Activated T-helper 1 cell treated with anti-CD3 and anti-CD28 coated beads, Interleukin-12 subunit alpha, Interleukin-12 subunit beta, Interleukin-2, Interleukin-4 antibody, amounts not matched to agents 30 ng/mL and 10 ng/mL and 1 ng/mL, durations not matched to agents 14 hours and 24 hours and 36 hours (primary cell): Measurements from ENCODE around the gene TDRKH. TPM values are rescaled to one million over a fixed set of nuclear protein-coding genes. Genes with fewer than 3 reads are reported as not detected.
A peak's percentile ranks its signal among the peaks of the same experiment; 100 is the strongest.

Experiments used
- DNase-seq: peaks from one replicate; pipeline ENCODE4 v3.0.0; 2021; ENCODE audit warnings: low spot score
- H3K27ac Mint-ChIP-seq: one replicate; pipeline ENCODE4 v1.8.0; 2021; ENCODE audit warnings: mild to moderate bottlenecking, mixed read lengths
- H3K27me3 Mint-ChIP-seq: one replicate; pipeline ENCODE4 v1.8.0; 2022; ENCODE audit warnings: mild to moderate bottlenecking, moderate library complexity, mixed read lengths; ENCODE audit not compliant: insufficient read depth
- H3K36me3 Mint-ChIP-seq: one replicate; pipeline ENCODE4 v1.8.0; 2021; ENCODE audit warnings: low read depth, mixed read lengths
- H3K4me1 Mint-ChIP-seq: one replicate; pipeline ENCODE4 v1.8.0; 2021; ENCODE audit warnings: low read depth, mixed read lengths
- H3K4me3 Mint-ChIP-seq: one replicate; pipeline ENCODE4 v1.8.0; 2021; ENCODE audit warnings: mild to moderate bottlenecking, moderate library complexity, mixed read lengths
- H3K9me3 Mint-ChIP-seq: one replicate; pipeline ENCODE4 v1.8.0; 2021; ENCODE audit warnings: mixed read lengths
- intact Hi-C: fragments of 100-400 bp; cut with micrococcal nuclease; formaldehyde crosslinking; loops from one replicate; pipeline ENCODE4 v1.15.1; 2024
- total RNA-seq: library from RNA; stranded (reverse); gene quantifications from 2 replicates; pipeline ENCODE4 v1.2.3, GENCODE V29; 2022

Gene TDRKH
- total RNA-seq, 1 donor from 2014 or later: 16.4 TPM

DNA sequence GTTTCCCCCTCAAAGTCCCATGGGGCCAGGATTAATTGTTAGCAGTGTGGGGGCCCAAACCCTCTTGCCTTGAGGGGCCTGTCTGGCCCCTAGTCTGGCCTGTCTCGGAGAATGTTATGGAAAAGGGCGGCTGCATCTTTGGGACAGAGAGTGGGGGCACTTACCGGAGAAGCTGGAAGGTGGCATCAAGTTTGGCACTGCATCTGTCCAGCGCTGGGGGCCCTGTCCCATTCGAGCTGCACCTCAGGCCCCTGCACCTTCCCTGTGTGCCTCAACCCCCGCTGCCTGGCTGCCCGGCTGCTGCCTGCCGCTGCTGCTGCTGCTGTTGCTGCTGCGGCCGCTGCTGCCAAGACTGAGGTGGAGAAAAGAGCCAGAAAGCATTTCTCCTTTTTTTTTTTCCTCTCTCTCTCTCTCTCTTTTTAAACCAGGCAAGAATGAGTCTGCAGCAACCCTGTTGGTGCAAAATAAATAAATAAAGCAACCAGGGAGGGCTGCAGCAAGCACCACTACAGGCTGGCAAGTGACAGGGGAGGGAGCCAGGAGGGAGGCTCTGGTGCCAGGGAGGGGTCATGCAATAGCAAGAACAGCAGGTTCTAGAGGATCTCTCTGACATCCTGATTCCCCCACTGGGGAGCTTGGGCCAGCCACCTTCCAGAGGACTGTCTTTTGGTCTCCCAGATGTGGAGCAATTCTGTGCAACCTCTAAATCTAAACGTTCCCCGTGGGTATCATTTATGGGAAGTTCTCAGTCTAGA lies 14.9 kb upstream of the TDRKH start, which contains the start of gene LINGO4:
LINGO4 (minus strand) TSS at position 354 of the 755 bp plus-strand sequence. CDS start 2,715 bp downstream, outside the sequence.
- Mint-ChIP-seq H3K4me1 (peaks cover 5% of the 10 kb centered on the region), H3K9me3 (no peaks in the 10 kb centered on the region), H3K36me3 (peaks cover 2% of the 10 kb centered on the region), H3K27ac (no peak within 1 kb of the TSS), H3K4me3 (no peak within 1 kb of the TSS), H3K27me3 (peaks cover 11% of the 10 kb centered on the region)
- DNase-seq: no peak
- intact Hi-C loops: no loop called here

DNA sequence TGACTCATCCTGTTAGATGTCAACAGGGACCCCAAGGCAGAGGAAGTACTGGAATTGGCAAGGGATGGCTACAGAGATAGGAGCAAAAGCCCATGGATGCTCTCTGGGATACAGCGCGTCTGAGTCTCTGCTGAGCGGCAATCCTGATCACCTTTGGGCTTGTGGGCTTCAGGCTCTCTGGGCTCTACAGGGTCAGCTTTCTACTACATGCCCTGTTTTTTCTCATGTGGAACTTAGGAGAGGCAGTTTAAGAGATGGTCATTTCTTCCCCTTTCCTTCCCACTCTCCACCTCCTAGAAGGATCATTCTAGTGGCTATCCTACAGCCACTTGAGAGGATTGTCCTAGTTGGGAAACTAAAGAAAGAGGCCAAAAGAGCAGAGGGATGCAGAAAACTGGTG lies 13.6 kb upstream of the TDRKH start:
- no peak overlapping the region for H3K4me3 Mint-ChIP-seq
- intact Hi-C loops: no loop called here
- peaks cover 14% of the 10 kb centered on the region for H3K27me3 Mint-ChIP-seq
- no peak overlapping the region for H3K27ac Mint-ChIP-seq
- DNase-seq: no peak
- H3K9me3 Mint-ChIP-seq: no peaks in the 10 kb centered on the region
- H3K4me1 Mint-ChIP-seq: peaks cover 9% of the 10 kb centered on the region
- H3K36me3 Mint-ChIP-seq: peaks cover 2% of the 10 kb centered on the region

DNA sequence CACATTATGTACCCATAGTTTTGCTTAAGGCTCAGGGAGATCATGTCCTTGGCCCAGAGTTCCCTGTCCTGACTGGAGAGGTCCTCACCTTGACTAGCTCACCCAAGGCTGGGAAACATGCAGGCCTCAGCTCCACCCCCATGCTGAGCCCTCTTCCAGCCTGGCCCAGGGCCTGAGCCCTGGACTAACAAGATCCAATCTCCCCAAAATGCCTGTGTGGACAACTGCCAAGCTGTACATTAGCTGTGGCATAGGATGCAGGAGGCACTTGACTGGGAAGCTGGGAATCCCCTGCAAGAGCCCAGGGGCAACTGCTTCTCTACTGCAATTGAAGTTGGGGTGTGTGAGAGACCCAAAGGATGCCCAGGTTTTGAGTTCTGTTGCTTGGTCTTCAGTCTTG lies 12.9 kb upstream of the TDRKH start:
- Mint-ChIP-seq H3K9me3 (no peaks in the 10 kb centered on the region), H3K4me1 (peaks cover 9% of the 10 kb centered on the region), H3K4me3 (no peak overlapping the region), H3K27ac (no peak overlapping the region), H3K27me3 (peaks cover 18% of the 10 kb centered on the region), H3K36me3 (no peaks in the 10 kb centered on the region)
- DNase-seq: no peak
- intact Hi-C loops: no loop called here

DNA sequence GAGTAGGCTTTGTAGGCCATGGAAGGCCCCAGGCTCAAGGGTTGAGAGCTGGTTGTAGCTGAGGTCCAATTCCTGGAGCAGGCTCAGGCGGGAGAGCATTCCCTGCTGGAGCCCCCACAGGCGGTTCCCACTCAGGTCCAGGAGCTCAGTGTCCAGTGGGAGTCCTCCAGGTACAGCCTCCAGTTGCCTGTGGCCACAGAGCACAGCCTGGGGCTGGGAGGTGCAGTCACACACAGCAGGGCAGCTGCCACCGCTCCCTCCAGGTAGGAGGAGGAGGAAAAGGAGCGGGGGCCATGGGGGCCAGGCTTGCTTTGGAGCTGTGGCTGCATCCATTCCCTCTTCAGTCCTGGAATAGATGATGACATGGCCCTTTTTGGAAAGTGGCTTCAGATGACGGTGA lies 12.1 kb upstream of the TDRKH start:
- H3K9me3 Mint-ChIP-seq: no peaks in the 10 kb centered on the region
- DNase-seq: no peak

DNA sequence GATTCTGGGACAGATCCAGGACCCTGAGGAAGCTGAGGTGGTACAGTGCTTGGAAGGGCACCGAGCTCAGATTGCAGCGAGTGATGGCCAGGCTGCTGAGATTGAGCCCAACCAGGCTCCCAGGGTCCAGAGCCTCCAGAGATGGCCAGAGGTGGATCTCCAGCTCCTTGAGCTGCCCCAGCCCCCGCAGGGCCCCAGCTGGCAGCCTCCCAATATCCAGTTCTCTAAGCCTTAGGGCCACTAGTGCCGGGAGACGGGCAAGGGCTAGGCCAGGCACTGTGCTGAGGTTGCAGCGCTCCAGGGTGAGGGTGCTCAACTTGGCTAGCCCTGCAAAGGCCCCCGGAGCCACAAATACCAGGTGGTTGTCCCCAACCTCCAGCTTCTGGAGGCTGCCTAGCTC lies 11.5 kb upstream of the TDRKH start:
- DNase-seq: no peak
- Mint-ChIP-seq H3K36me3 (no peaks in the 10 kb centered on the region), H3K4me1 (peaks cover 9% of the 10 kb centered on the region), H3K4me3 (no peak overlapping the region), H3K27me3 (peaks cover 18% of the 10 kb centered on the region), H3K27ac (no peak overlapping the region), H3K9me3 (no peaks in the 10 kb centered on the region)
- intact Hi-C loops: no loop called here

More for the DNA sequence above, 12.1 kb upstream of the TDRKH start:
- Mint-ChIP-seq H3K4me3 (no peak overlapping the region), H3K27ac (no peak overlapping the region), H3K4me1 (peaks cover 9% of the 10 kb centered on the region), H3K27me3 (peaks cover 18% of the 10 kb centered on the region), H3K36me3 (no peaks in the 10 kb centered on the region)
- intact Hi-C loops: no loop called here

DNA sequence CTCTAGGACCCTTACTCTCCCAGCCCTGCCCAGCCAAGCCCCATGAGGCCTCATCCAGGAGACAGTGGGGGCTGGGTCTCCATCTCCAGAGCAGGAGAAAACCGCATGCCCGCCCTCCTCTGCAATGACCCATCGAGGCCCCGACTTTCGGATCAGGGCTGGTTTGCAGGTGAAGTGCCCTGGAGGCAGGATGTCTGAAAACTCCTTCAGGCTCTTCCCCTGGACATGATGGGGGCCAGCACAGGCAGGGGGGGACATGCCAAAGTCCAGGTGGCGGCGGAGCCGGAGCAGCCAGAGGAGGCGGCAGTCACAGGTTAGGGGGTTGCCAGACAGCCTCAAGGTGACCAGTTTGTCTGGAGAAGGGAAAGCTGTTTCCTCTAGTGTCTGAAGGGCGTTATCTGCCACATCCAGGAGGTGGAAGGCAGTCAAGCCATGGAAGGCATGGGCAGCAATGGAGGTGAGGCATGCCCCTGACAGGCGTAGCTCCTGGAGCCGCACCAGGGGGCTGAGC lies 11.1 kb upstream of the TDRKH start:
- intact Hi-C loops: no loop called here
- no peaks in the 10 kb centered on the region for H3K36me3 Mint-ChIP-seq
- H3K4me3 Mint-ChIP-seq: no peak overlapping the region
- H3K4me1 Mint-ChIP-seq: peaks cover 9% of the 10 kb centered on the region
- H3K27me3 Mint-ChIP-seq: peaks cover 18% of the 10 kb centered on the region
- no peak overlapping the region for H3K27ac Mint-ChIP-seq
- DNase-seq: no peak
- H3K9me3 Mint-ChIP-seq: no peaks in the 10 kb centered on the region

DNA sequence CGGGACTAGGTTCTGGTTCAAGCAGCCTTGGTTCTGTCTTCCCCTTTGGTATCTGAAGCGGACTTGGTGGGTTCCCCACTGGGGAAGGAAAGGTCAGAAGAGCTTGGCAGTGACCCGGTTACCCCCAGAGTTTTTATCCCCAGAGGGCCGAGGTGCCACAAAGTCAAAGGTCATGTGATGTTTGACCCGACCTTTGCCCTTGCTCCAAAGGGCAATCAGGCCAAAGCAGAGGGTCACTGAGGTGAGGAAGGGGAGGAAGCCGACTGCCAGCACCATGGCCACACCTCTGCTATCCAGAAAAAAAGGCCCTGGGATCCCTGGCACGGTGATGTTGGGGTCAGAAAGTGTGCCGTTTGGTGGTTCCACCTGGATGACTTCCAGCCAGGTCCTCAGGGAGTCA lies 10.5 kb upstream of the TDRKH start:
- Mint-ChIP-seq H3K36me3 (no peaks in the 10 kb centered on the region), H3K4me3 (no peak overlapping the region), H3K4me1 (peaks cover 9% of the 10 kb centered on the region), H3K27ac (no peak overlapping the region), H3K27me3 (peaks cover 18% of the 10 kb centered on the region), H3K9me3 (no peaks in the 10 kb centered on the region)
- intact Hi-C loops: no loop called here
- DNase-seq: no peak

DNA sequence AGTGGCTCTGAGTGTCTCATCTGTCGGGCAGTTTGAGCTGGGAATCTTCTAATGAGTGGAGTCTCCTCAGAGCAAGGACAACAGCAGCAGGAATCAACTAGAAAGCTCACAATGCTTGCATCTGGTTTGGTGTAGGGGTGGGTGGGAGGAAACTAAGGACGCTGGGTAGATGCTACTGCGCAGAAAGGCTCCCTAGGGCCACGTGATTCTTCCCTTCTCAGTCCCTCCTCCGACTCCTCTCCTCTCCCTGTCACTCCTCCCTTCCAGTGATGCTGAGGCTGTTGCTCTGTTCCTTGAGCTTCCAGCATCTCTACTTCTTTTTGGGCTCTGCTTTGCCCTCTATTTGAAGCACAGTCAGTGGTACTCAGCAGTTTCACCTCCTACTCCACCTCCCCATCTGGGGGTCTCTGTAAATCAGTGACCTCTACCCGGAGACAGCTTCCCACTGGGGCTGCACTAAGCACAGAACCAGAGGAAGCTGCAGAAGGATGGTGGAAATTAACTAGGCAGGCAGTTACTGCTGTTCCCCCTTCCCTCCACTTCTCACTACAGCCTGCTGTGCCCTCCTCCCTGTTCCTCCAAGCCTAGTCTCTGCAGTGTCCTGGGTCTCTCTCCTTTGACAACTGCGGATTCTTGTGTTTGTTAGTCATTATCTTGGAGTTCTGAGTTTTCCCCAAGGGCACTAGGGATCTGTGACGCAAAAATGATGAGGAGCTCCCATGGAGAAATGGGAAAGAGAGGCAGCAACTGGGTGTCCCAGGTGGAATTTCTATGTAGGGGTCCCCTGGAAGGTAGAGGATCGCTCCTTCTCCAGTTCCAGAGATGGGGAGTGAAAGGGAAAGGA lies 9.1 kb upstream of the TDRKH start:
- intact Hi-C loops: no loop called here
- no peak overlapping the region for H3K4me3 Mint-ChIP-seq
- DNase-seq: no peak
- peaks cover 9% of the 10 kb centered on the region for H3K4me1 Mint-ChIP-seq
- H3K27me3 Mint-ChIP-seq: peaks cover 12% of the 10 kb centered on the region
- no peaks in the 10 kb centered on the region for H3K36me3 Mint-ChIP-seq
- H3K27ac Mint-ChIP-seq: no peak overlapping the region
- no peaks in the 10 kb centered on the region for H3K9me3 Mint-ChIP-seq

DNA sequence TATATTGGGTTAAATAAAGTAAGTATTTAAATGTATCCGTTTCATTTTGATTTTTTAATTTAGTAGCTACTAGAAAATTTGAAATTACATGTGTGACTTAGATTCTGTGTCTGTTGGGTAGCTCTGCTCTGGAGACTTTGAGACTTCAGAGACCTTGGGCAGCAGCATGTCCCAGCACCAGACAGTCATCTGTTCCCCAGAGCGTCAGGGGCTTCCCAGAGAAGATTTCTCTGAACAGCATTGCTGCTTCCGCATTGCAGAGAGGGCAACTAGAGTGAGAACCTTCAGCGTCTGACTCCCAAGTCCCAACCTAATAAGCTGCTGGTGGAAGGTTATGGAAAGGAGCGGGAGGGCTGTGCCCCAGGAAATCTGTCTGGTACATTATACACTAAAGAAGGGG lies 8.3 kb upstream of the TDRKH start:
- H3K4me3 Mint-ChIP-seq: no peak overlapping the region
- H3K36me3 Mint-ChIP-seq: no peaks in the 10 kb centered on the region
- intact Hi-C loops: no loop called here
- H3K4me1 Mint-ChIP-seq: peaks cover 9% of the 10 kb centered on the region
- H3K9me3 Mint-ChIP-seq: no peaks in the 10 kb centered on the region
- no peak for DNase-seq
- H3K27ac Mint-ChIP-seq: no peak overlapping the region
- H3K27me3 Mint-ChIP-seq: peaks cover 12% of the 10 kb centered on the region

DNA sequence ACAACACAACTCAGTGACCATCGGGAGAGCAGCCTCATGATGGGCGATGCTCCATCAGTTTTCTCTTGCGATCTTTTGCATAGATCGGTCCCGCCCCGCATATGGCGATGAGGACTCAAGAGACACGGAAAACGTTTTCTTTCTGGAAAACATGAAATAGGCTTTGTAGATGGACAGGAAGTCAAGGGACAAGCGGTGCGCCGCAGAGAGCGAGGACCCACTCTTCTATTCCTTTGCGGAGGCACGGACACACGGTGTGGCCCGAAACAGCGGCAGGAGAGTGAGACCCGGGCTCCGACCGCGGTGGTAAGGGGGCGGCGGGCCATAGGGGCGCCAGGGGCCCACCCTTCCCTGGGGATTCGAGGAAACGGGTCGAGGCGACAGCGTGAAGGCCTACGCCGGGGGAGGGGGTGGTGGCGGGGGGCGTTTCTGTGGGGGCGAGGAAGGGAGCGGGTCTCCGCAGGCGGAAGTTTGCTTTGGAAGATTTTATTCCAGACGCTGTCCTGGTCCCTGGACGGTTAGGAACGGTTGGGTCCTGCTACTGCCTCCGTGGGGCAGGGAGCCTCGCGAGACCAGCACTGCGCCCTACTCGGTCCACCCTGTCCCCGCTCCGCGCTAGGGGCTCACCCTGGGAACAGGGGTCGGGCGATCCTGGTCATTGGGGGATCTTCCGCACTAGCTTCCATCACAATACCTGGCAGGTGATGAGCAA lies 796 bp upstream of the TDRKH start:
- H3K4me3 Mint-ChIP-seq: peak overlapping the region; percentile 95
- peak overlapping the region; percentile 78 for H3K27ac Mint-ChIP-seq
- H3K36me3 Mint-ChIP-seq: peaks cover 5% of the 10 kb centered on the region
- peak; percentile 3 for DNase-seq
- H3K9me3 Mint-ChIP-seq: no peaks in the 10 kb centered on the region
- no peaks in the 10 kb centered on the region for H3K27me3 Mint-ChIP-seq
- intact Hi-C loops: loop anchor here (1.0 to 2.0 kb wide), 7 partner anchors 28 to 510 kb away; partner anchors contain the start of genes MRPL9, SNX27 and THEM4
- H3K4me1 Mint-ChIP-seq: peaks cover 33% of the 10 kb centered on the region

DNA sequence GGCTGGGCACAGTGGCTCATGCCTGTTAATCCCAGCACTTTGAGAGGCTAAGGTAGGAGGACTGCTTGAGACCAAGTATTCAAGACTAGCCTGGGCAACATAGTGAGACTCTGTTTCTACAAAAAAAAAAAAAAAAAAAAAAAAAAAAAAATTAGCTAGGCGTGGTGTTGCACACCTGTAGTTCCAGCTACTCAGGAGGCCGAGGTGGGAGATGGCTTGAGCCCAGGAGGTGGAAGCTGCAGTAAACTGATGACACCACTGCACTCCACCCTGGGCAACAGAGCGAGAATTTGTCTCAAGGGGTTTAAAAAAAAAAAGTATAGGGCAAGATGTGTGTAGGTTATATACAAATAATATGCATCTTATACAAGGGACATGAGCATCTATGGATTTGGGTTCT lies 2.6 kb downstream of the TDRKH start:
- Mint-ChIP-seq H3K4me1 (peaks cover 33% of the 10 kb centered on the region), H3K36me3 (peaks cover 5% of the 10 kb centered on the region), H3K9me3 (no peaks in the 10 kb centered on the region), H3K4me3 (no peak overlapping the region), H3K27me3 (peaks cover 2% of the 10 kb centered on the region), H3K27ac (no peak overlapping the region)
- no peak for DNase-seq
- intact Hi-C loops: no loop called here

DNA sequence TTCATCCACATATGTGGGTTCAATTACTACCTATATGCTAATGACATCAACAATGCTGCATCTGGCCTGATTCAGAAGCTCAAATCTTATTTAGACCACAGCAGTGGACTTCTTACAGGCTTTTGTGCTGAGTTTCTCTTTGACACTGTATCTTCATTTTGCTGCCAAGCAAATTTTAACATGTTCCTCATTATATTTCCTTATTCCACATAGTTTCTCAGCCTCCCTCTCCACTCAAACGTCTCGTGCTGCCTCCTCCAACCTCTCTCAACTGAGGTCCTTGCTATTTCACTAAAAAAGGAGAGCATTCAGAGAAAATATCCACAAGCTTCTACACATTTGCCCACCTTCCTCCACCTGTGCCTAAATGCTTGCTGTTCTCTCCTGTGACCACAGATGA lies 6.5 kb downstream of the TDRKH start:
- H3K27ac Mint-ChIP-seq: no peak overlapping the region
- no peak for DNase-seq

More for the DNA sequence above, 6.5 kb downstream of the TDRKH start:
- H3K4me3 Mint-ChIP-seq: no peak overlapping the region
- no peaks in the 10 kb centered on the region for H3K9me3 Mint-ChIP-seq
- H3K36me3 Mint-ChIP-seq: peaks cover 12% of the 10 kb centered on the region
- H3K4me1 Mint-ChIP-seq: peaks cover 6% of the 10 kb centered on the region
- intact Hi-C loops: no loop called here
- peaks cover 2% of the 10 kb centered on the region for H3K27me3 Mint-ChIP-seq
